NCI-H345 treated with DMSO at 0.1 percent for 48 hours (cell line): ENCODE data around the gene TEX11.
A peak's percentile ranks its signal among the peaks of the same experiment; 100 is the strongest.
"Not testable (repeated sequence)": the region's sequence is repeated elsewhere in the genome, so short reads cannot be mapped to it uniquely, and the experiment has no call there.

Source experiments
- DNase-seq: peaks from one replicate; lab custom pipeline; 2025; ENCODE audit not compliant: unreplicated experiment; lab: John Stamatoyannopoulos, UW

The TEX11 gene

DNA sequence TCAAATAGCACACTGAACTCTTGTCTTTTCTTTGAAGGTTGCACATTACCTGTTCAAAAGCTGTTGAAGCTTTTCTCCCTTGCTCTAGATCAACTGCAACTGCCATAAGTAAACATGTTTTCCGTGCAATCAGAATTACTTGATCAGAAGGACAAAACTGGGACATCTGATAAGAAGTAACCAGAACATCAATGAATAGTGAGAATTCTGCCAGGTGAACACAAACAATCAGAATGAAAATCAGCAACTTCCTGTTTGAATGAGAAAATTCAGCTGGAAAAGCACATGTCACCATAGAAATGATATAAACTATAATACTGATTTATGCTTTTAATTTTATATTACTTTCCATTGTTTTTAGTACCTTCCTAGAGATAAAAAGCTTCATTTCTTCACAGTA, 303.2 kb downstream of the TEX11 start:
- DNase-seq = no peak

DNA sequence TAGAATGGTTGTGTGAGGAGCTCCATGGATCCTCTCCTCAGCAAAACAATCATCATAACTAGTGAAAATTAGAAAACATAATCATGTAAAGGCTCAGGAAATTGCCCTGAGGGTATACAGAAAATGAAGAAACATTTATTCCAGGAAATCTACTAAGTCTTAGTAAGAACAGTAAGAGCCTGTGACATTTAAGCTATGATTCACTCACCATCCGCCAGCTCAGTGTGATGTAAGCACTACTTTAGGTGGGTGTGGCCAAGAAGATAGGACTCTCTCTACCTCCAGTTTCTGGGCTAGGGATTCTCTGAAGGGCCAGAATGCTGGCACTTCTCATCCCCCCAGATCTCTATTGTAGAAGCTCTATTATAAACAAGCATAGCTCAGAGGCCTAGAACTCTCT, 316.4 kb downstream of the TEX11 start:
- no peak for DNase-seq

DNA sequence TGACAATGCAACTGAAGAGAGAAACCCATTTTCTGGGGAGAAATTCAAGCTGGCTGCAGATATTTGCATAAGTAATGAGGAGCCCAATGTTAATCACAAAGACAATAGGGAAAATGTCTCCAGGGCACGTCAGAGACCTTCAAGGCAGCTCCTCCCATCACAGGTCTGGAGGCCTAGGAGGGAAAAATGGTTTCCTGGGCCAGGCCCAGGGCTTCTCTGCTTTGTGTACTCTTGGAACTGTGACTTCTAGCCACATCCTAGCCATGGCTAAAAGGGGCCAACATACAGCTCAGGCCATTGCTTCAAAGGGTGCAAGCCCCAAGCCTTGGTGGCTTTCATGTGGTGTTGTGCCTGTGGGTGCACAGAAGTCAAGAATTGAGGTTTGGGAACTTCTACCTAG, 321.4 kb downstream of the TEX11 start:
- not testable (repeated sequence) for DNase-seq

DNA sequence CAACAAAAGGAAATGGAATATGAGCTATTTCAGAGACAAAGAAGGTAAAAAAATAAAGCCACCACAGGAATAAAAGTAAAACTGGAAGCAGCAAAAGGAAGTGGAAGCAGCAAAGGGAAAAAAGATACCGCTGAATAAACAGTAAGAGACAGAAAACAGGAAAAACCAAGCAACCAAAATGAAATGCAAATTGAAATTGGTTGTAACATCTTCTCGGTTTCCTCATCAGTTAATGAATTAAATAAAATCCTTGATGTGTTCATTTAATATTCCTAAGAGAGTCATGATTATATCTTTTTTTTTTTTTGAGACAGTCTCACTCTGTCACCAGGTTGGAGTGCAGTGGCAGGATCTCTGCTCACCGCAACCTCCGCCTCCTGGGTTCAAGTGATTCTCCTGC, 331.1 kb downstream of the TEX11 start:
- no peak for DNase-seq

DNA sequence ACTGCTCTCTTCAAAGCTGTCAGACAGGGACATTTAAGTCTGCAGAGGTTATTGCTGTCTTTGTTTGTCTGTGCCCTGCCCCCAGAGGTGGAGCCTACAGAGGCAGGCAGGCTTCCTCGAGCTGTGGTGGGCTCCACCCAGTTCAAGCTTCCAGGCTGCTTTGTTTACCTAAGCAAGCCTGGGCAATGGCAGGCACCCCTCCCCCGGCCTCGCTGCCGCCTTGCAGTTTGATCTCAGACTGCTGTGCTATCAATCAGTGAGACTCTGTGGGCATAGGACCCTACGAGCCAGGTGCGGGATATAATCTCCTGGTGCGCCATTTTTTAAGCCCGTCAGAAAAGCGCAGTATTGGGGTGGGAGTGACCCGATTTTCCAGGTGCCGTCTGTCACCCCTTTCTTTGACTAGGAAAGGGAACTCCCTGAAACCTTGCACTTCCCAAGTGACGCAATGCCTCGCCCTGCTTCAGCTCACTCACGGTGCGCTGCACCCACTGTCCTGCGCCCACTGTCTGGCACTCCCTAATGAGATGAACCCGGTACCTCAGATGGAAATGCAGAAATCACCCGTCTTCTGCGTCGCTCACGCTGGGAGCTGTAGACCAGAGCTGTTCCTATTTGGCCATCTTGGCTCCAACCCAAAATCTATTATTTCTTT, 338.5 kb downstream of the TEX11 start:
- not testable (repeated sequence) for DNase-seq

DNA sequence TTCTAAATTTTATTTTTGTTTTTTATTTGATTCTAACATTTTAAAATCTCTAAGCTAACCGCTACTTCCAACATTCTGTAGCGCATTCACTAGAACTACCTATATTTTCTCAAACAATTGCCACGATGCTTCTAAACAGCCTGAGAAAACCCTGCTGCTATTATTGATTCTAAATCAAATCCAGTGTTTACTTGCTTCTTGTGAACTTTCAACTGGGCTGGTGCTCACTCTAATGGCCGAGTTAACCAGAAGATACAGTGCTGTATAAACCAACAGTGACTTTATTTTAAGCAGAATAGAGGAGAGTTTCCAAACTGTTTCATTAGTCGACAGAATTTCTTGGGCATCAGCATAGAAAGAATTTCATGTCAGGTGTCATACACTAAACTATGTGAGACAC, 353.6 kb downstream of the TEX11 start:
- DNase-seq = no peak

DNA sequence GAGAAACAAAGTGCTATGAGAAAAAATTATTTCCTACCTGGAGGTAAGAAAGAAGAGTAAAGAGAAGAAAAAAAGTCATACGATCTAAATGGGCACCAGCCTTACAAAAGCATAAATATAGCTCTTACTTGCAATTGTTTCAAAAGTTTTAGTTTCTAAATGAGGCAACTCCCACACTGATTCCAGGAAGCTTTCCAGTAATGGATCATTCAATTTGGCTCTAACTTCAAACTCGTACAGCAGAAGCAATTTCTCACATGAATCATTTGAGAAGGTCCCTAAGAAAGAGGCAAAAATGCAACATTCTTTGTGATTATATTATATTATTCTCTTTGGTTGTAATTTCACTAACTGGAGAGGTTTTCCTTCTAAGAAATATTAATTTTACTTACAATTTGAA, 354.0 kb downstream of the TEX11 start:
- no peak for DNase-seq

DNA sequence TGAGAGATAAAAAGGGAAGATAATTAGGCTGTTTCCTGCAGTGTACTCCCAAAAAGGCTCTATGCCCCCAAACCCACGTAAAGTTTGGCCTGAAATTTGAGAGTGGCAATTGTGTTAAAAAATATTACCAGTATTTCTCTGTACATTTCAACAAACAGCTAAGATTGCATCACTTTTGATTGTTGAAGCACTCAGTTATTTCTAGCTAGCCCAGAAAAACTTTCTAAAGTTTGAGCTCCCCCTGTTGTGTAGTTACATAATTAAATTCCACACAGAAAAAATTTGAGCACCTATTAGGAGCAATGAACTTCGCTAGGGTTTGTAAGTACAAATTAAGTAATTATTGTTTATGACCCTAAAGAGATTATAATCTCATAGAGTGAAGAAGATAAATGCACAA, 354.4 kb downstream of the TEX11 start:
- no peak for DNase-seq

DNA sequence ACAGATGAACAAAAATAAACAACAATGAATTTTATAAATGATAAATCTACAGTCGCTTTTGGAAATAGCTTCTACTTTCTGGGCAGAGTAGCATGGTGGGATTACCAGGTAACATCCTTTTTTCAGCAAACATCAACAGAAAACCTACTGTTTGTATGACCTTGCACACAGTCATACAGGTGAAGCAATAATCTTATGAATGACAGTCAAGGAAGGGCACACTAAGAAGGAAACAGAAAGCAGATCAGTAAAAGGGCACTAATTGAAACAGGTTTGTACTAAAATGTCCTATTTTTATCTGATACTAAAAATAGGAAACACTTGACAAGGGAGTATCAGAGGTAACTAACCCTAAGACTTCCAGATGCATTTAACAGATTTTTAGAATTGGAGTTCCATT, 355.0 kb downstream of the TEX11 start:
- DNase-seq = no peak

DNA sequence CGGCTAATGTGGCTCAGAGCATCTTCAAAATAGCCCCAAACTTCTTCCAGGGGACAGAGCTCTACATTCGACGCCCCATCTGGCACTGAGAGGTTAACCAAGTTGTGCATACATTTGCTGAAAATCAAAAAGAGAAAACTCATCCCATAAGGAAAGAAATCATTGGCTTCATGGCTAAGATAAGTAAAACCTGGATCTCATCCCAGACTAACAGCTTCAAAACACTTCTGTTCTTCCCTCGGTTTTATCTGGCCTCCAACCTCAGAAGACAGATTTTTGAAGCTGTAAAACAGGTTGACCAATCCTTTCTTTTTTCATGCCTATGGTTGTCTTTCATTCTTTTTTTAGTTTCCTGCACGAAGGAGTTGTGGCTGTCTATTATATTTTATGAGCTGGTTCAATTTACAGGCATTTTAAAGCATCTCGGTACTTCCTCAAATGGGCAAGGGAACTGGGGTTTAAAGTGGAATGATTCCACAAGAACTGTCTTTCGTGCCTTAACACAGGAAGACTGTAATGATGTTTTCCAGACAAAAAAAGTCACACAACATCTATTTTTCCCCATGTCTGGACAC, 356.3 kb downstream of the TEX11 start:
- no peak for DNase-seq

DNA sequence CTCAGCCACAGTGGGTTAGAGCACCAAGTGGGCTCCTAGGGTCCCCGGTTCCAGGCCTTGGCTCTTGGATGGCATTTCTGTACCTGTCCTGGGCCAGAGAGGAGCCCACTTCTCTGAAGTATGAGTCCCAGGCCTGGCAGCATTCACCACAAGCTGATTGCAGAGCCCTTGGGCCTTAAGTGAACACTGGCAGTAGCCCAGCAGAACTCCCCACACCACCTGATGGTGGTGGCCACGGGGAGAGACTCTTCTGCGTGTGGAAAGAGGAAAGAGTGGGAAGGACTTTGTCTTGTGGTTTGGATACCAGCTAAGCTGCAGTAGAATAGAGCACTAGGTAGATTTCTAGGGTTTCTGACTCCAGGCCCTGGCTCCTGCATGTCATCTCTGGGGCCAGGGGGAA, 359.1 kb downstream of the TEX11 start:
- DNase-seq = no peak

DNA sequence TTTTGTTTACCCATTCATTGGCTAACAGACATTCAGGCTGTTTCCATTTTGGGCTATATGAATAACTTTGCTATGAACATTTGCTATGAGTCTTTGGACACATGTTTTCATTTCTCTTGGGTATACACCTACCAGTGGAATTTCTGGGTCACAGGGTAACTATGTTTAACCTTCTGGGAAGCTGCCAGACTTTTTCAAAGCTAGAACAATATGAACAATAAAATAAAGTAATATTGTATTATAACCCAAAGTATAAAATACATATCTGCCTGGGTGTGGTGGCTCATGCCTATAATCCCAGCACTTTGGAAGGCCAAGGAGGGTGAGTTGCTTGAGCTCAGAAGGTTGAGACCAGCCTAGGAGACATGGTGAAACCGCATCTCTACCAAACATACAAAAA, 373.3 kb downstream of the TEX11 start:
- no peak for DNase-seq

DNA sequence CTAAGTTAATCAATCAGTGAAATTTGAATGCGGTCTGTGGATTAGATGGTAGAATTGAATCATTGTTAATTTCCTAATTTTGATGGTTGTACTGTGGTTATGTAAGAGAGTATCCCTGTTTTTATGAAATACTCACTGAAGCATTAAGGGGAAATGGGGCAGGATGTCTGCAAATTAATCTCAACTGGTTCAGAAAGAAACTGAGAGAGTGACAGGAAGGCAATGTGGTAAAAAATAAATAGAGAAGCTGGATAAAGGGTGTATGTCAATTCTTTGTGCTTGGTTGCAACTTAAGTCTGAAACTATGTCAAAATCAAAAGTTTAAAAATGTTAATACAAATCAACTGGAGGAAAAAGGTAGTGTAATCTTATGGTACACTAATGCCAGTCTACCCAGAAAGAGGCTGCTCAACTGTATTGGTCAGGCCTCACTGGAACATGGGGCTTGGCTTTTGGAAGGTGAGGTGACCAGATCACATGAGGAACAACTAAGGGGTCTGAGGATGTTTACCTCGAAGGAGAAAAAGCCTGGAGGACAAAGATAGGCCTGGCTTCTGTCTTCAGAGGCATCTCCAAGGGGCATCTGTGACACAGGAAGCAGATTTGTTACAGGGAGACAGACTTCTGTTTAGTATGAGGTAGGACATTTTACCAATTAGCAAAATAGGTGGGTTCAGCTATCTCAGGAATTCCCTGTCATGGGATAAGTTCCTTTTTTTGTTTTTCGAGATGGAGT, 380.7 kb downstream of the TEX11 start:
- no peak for DNase-seq

DNA sequence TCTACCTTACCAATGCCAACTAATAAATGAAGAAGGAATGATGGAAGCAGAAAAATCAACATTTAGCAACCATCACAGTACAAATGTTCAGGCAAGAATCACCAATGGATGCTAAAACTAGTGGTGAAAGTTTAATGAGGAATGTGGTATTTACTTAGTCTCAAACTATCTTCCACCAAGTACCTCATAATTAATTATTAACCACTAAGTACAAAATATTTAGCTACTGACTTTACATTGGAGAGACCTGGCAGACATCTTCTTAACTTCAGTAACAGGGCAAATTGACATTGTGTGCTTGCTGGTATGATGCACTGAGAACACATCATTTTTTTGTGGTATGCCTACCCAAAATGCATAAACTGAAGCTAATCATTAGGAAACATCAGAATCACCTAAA, 381.5 kb downstream of the TEX11 start:
- DNase-seq = no peak

DNA sequence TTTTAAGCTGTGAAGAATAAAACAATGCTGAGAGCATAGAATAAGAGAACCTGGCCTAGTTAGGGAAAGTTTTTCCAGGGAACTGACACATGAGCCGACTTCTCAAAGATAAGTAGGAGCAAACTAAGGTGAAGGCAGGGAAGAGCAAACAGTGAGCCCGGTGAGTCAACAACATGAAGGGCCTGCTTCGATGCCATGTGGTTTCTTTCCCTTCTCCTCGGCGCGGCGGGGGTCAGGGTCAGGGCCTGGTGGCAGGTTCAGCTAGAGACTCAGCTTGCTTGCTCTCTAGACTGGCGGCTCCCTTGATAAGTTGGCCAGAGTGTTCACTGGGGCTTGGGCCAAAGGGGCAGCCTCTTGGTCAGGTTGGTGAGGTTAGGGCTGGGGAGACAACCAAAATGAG, 382.8 kb downstream of the TEX11 start:
- no peak for DNase-seq

DNA sequence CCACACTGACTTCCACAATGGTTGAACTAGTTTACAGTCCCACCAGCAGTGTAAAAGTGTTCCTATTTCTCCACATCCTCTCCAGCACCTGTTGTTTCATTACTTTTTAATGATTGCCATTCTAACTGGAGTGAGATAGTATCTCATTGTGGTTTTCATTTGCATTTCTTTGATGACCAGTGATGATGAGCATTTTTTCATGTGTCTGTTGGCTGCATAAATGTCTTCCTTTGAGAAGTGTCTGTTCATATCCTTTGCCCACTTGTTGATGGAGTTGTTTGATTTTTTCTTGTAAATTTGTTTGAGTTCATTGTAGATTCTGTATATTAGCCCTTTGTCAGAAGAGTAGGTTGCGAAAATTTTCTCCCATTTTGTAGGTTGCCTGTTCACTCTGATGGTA, 392.8 kb downstream of the TEX11 start:
- DNase-seq = not testable (repeated sequence)

DNA sequence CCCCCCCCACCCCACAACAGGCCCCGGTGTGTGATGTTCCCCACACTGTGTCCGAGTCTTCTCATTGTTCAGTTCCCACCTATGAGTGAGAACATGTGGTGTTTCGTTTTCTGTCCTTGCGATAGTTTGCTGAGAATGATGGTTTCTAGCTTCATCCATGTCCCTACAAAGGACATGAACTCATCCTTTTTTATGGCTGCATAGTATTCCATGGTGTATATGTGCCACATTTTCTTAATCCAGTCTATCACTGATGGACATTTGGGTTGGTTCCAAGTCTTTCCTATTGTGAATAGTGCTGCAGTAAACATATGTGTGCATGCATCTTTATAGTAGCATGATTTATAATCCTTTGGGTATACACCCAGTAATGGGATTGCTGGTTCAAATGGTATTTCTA, 393.2 kb downstream of the TEX11 start:
- not testable (repeated sequence) for DNase-seq

DNA sequence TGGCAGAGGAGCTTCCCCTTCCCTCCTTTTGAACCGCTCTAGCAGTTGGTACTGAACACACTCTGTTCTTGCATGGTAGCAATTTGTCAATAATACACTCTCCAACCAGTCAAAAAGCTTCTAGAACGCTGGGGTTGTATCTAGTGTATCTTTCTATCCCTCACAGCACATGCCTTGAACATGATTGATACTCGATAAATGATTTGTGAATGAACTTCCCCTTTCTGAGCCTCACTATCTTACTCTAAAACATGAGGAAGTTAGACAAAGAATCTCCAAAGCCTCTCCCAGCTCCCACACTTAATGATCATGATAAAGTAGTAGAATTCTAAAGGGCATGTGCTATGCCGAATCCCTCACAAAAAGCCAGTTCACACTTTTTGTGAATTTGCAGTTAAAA, 399.4 kb downstream of the TEX11 start:
- no peak for DNase-seq

DNA sequence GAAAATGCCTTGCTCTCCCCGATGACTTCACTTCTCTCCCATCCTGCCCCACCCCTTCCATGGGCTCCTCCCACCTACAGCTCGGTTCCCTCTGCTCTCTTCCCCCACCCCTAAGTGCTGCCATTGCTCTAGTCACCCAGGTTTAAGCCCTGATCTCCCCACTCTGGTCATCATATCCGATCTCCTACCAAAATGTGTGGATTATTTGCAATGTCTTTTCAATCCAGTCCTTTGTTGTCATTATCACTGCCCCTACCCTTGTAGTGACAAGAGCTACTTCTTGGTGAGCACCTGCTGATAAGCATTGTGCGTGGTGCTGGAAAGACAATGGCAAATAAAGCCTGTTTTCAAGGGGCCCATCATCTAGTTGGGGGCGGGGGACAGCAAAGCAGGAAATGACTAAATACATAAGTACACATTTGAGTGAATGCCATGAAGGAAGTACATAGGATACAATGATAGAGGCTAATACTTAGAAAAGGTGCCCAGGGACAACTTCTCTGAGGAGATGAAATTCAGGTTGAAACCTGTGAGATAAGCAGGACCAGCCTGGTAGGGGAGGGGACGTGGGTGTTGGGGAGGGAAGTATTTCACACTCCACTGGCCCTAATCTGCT, 400.1 kb downstream of the TEX11 start:
- DNase-seq = peak; percentile 52

DNA sequence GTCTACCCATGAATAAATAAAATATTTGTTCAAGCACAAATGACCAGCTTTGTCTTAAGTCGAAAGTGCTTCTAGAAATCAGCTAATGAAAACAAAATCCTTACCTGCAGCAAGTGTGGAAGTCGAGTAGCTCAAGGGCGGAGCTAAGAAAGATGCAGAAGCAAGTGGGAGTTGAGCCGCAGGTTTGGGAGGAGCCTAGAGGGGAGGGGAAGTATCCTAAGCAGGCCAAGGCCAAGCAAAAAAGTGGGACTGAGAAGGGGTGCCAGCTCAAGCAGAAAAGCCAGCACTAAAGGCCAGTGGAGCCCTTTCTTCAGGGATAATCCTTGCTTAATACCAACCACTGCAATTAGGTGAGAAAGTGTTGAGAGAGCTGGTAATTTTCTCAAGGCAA, 403.1 kb downstream of the TEX11 start:
- DNase-seq = no peak

DNA sequence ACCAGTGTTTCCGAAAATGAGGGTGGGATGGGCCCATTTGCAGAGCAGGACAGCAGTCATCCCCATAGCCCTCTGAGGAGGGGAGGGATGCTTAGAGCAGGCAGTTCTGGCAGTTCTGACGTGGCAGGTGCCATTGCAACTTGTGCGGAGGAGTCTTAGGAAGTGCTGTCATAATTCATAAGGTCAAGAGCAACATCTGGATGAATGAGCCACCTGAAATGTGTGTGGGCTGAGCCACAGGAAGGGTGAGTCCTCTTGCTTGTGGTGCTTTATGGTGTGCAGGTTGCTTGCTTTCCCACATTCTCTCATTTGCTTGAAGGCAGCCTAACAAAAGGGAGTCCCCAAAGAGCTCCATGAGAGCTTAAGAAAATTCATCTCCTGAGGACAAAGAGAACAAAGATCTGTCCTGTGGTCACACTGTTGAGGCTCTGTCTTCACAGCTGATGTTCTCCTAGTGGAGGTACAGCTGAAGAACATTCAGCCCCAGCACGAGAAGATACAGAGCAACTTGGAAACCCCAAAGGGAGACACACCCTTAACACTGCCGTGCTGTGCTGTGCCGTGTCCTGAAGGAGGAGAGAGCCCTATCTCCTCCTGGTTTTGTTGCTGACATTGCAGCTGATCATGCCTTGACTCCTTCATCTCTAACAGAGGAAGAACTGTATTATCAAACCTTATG, 403.6 kb downstream of the TEX11 start:
- DNase-seq = no peak

DNA sequence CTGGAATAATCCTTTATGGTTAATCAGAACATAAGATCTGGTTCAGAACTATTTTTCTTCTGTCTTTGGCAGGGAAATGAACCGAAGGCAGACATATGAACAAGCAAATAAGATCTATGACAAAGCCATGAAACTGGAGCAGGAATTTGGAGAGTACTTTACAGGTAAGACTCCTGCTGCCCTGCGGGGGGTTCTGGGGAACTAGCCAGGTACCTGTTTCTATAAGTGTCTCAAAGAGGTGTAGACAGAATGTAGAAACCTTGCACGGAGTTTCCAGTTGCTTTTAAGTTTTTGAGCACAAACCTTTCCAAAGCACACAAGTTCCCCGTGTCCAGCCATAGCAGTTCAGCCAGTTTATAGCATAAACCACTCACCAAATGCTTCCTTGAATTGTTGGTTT, 407.7 kb downstream of the TEX11 start:
- DNase-seq = no peak
